ENCODE data around the gene CGB1. TPM values are rescaled to one million over a fixed set of nuclear protein-coding genes. Genes with fewer than 3 reads are reported as not detected.
A peak's percentile ranks its signal among the peaks of the same experiment; 100 is the strongest.
"Not testable (repeated sequence)": the region's sequence is repeated elsewhere in the genome, so short reads cannot be mapped to it uniquely, and the experiment has no call there.

The CGB1 gene
- total and polyA plus RNA-seq, 4 donors: not detected

DNA sequence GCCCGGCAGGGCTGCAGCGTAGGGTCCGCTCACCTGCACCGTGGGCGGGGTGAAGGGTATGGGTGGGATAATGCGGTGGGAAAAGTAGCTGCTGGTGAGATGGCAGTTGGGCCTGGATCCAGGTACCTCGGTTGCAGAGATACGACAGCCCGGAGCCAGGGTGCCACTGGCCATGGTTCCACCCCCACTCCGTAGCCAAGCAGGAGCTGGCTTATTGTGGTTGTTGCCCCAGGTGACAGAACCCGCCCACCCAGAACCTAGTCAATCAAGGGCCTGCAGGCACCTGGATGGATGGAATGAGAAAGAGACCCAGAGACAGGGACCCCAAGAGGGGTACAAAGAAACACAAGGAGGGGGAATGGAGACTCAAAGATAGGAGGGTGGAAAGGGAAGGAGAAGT, 16.4 kb downstream of the CGB1 start:
- Histone ChIP-seq H3K27ac (ENCODE audit: low read depth in 1 of 2, low read length in 2 of 2) (no peak overlapping the region), H3K9ac (ENCODE audit: low read depth in 1 of 2, low read length in 2 of 2) (no peak overlapping the region), H3K4me1 (ENCODE audit: control insufficient read depth in 4 of 4, insufficient read depth in 4 of 4, low read length in 3 of 4) (peaks cover 5 to 22% (median 16%) of the 10 kb centered on the region in 4 donors), H3K4me3 (ENCODE audit: low read depth in 1 of 3, low read length in 3 of 3) (no peak overlapping the region), H3K9me3 (ENCODE audit: control insufficient read depth in 4 of 4, low read length in 3 of 4) (no peaks in the 10 kb centered on the region), H3K27me3 (ENCODE audit: control insufficient read depth in 4 of 4, insufficient read depth in 4 of 4, low read length in 3 of 4) (no peaks in the 10 kb centered on the region), H3K36me3 (ENCODE audit: control insufficient read depth in 4 of 4, insufficient read depth in 3 of 4, low read depth in 1 of 4, low read length in 3 of 4) (peaks cover 0 to 4% (median 3%) of the 10 kb centered on the region in 4 donors)
- DNase-seq (ENCODE audit: low spot score): no peak
- TF ChIP-seq RXRA (IDR thresholded peaks at IDR 0.05) (no peak), EGR1 (IDR thresholded peaks at IDR 0.05; ENCODE audit: low read depth in 2 of 2) (no peak), GABPA (IDR thresholded peaks at IDR 0.05 in 1 of 2, conservative IDR thresholded peaks at IDR 0.05 in 1 of 2) (no peak)
- TF ChIP-seq, protein P1, sequence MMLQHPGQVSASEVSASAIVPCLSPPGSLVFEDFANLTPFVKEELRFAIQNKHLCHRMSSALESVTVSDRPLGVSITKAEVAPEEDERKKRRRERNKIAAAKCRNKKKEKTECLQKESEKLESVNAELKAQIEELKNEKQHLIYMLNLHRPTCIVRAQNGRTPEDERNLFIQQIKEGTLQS (IDR thresholded peaks at IDR 0.05): no peak
- WGBS: 71% methylated on average over 11 of the region's 11 CpGs

DNA sequence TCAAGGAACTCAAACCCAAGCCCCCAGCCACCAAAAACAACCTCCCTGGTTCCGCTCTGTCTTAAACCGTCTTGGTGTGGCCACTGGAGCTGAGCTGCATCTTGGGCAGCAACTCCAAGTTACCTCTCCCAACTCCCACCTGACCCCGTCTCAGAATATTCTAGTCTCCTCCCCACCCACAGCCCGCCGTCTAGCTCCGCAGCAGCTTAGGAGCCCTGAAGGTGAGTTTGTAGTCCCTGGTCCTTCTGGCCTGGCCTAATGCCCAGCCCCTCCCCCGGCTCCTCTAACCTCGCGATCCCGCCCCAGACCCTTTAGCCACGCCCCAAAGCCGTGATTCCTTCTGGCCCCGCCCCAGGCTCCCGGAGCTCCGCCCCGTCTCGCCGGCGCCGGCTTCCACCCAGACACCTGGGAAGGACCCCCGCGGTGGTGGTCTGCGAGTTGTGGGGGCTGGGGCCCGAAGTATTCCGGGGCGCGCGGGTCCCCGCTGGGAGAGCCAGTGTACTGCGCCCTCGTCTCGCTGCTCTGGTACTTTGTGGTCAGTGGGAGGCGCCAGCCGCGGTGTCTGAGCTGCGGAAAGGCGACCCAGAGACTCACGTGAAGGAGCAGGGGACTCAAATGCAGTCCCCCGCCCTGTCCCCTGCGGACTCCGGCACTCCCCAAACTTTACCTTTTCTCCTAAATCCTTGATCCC, 17.3 kb downstream of the CGB1 start:
- TF ChIP-seq, protein P2, sequence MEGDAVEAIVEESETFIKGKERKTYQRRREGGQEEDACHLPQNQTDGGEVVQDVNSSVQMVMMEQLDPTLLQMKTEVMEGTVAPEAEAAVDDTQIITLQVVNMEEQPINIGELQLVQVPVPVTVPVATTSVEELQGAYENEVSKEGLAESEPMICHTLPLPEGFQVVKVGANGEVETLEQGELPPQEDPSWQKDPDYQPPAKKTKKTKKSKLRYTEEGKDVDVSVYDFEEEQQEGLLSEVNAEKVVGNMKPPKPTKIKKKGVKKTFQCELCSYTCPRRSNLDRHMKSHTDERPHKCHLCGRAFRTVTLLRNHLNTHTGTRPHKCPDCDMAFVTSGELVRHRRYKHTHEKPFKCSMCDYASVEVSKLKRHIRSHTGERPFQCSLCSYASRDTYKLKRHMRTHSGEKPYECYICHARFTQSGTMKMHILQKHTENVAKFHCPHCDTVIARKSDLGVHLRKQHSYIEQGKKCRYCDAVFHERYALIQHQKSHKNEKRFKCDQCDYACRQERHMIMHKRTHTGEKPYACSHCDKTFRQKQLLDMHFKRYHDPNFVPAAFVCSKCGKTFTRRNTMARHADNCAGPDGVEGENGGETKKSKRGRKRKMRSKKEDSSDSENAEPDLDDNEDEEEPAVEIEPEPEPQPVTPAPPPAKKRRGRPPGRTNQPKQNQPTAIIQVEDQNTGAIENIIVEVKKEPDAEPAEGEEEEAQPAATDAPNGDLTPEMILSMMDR (IDR thresholded peaks at IDR 0.05; ENCODE audit: low read depth, low read length, missing input control): no peak
- TF ChIP-seq, protein P3, sequence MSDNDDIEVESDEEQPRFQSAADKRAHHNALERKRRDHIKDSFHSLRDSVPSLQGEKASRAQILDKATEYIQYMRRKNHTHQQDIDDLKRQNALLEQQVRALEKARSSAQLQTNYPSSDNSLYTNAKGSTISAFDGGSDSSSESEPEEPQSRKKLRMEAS (IDR thresholded peaks at IDR 0.05): no peak
- H3K9me3 ChIP-seq (ENCODE audit: control insufficient read depth in 4 of 4, low read length in 3 of 4): no peaks in the 10 kb centered on the region
- H3K9ac ChIP-seq (ENCODE audit: low read depth in 1 of 2, low read length in 2 of 2): no peak overlapping the region
- 19% methylated on average over 41 of the region's 41 CpGs for WGBS
- peaks cover 5 to 22% (median 16%) of the 10 kb centered on the region in 4 donors for H3K4me1 ChIP-seq (ENCODE audit: control insufficient read depth in 4 of 4, insufficient read depth in 4 of 4, low read length in 3 of 4)
- peak overlapping the region in 1 of 3 donors; percentile 35 for H3K4me3 ChIP-seq (ENCODE audit: low read depth in 1 of 3, low read length in 3 of 3)
- no peaks in the 10 kb centered on the region for H3K27me3 ChIP-seq (ENCODE audit: control insufficient read depth in 4 of 4, insufficient read depth in 4 of 4, low read length in 3 of 4)
- H3K36me3 ChIP-seq (ENCODE audit: control insufficient read depth in 4 of 4, insufficient read depth in 3 of 4, low read depth in 1 of 4, low read length in 3 of 4): peaks cover under 1 to 13% (median 4%) of the 10 kb centered on the region in 4 donors
- H3K27ac ChIP-seq (ENCODE audit: low read depth in 1 of 2, low read length in 2 of 2): no peak overlapping the region
- DNase-seq (ENCODE audit: low spot score): peak; percentile 57

DNA sequence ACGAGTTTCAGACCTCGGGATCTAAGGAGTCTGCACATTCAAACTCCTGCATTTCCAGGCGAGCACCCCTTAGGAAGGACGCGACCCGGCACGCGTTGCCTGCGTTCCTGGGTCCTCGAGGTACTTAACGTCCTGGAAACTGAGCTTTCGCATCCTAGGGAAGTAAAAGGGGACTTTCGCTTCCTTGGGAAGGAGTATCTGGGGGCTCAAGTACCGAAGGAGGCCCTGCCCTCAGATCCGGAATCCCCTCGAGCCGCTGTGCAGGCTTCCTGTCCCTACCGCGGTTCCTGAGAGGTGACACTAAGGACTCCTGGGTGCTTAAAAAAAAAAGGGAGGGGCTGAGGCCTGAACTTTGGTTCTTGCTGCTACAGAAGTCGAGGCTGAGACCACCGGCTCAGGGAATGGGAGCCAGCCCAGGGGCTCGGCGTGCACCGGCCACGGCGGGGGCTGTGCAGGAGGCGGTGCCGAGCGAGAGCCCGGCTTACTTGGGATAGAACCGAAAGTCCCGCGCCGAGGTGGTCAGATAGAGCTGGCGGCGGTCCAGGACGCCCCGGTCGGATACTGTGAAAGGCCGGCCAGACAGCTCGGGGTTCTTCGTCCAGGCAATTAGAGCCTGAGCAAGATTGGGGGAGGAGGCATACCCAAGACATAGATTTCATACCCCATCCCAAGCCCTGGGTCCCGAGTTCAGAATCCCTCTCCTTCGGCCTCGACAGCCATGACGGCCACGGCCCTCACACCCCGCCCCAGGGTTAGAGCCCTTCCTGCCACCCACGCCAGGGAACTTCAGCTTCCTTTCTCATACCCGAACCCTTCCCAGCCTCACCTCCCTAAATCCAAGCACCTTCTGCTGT, 18.1 kb downstream of the CGB1 start:
- H3K27ac ChIP-seq (ENCODE audit: low read depth in 1 of 2, low read length in 2 of 2); H3K9ac ChIP-seq (ENCODE audit: low read depth in 1 of 2, low read length in 2 of 2); H3K27me3 ChIP-seq (ENCODE audit: control insufficient read depth in 4 of 4, insufficient read depth in 4 of 4, low read length in 3 of 4); DNase-seq (ENCODE audit: low spot score); H3K9me3 ChIP-seq (ENCODE audit: control insufficient read depth in 4 of 4, low read length in 3 of 4): not testable (repeated sequence)
- Histone ChIP-seq H3K36me3 (ENCODE audit: control insufficient read depth in 4 of 4, insufficient read depth in 3 of 4, low read depth in 1 of 4, low read length in 3 of 4) (peaks cover 3 to 18% (median 5%) of the 10 kb centered on the region in 4 donors), H3K4me3 (ENCODE audit: low read depth in 1 of 3, low read length in 3 of 3) (peak overlapping the region in 2 of 3 donors; percentile 7 to 50), H3K4me1 (ENCODE audit: control insufficient read depth in 4 of 4, insufficient read depth in 4 of 4, low read length in 3 of 4) (peaks cover 5 to 22% (median 16%) of the 10 kb centered on the region in 4 donors)
- WGBS: 8% methylated on average over 50 of the region's 50 CpGs
